HG03139 (cell line): Measurements from ENCODE around the gene FAM47E.

Experiments used
- ATAC-seq: cut with Tn5 transposase; IDR thresholded peaks from one replicate; pipeline ENCODE4 v1.9.1; 2021; ENCODE audit not compliant: unreplicated experiment

FAM47E gene

GRCh38 chr4:76326515-76326914, 75.0 kb downstream of the FAM47E start:
- ATAC-seq: no peak
